ENCODE data around the gene DROSHA.

DNA sequence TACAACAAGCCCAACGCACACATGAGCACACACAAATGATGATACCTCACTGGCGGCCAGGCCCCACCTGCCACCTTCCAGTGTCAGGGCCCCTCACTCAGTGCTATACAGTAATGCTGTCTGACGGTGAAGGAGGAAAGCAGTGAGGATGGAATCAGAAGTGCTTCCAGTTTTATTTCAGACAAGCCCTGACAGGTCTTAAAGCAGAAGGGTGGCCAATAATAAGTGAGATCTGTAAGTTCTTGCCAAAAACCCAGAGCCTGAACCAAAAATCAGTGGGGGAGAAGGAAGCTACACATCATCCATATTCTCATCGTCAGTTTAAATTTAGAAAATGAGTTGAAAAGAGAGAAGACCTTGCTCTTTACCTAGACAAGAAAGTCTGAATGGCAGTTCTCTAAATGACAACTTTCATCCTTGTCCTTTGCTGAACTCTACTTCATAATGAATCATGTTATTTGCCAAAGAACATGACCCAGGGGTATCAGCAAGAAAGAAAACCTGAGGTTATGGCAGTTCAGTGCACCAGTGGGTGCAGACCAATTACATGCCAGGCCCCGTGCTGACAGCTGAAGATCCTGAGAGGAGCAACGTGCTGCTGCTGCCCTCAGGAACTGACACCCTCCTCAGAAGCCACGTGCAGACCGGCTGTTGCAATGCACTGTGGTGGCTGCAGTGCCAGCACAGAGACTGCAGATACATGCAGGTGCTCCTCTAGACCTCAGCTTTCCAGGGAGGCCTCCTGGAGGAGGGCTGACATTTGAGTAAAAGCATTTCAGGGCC is 118.7 kb downstream of the DROSHA start:
- TF ChIP-seq, protein P1, sequence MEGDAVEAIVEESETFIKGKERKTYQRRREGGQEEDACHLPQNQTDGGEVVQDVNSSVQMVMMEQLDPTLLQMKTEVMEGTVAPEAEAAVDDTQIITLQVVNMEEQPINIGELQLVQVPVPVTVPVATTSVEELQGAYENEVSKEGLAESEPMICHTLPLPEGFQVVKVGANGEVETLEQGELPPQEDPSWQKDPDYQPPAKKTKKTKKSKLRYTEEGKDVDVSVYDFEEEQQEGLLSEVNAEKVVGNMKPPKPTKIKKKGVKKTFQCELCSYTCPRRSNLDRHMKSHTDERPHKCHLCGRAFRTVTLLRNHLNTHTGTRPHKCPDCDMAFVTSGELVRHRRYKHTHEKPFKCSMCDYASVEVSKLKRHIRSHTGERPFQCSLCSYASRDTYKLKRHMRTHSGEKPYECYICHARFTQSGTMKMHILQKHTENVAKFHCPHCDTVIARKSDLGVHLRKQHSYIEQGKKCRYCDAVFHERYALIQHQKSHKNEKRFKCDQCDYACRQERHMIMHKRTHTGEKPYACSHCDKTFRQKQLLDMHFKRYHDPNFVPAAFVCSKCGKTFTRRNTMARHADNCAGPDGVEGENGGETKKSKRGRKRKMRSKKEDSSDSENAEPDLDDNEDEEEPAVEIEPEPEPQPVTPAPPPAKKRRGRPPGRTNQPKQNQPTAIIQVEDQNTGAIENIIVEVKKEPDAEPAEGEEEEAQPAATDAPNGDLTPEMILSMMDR (IDR thresholded peaks at IDR 0.05; ENCODE audit: poor library complexity): no peak
- TF ChIP-seq EZH2 (IDR thresholded peaks at IDR 0.05; ENCODE audit: borderline replicate concordance): no peak

Data from hepatocyte (in vitro differentiated cells).